Vagina (tissue), 2 donors: ENCODE data around the gene BCAT1. TPM values are rescaled to one million over a fixed set of nuclear protein-coding genes. Genes with fewer than 3 reads are reported as not detected.

Source experiments
- DNase-seq, 2 donors: peaks; one replicate each; pipeline ENCODE4 v3.0.0-alpha.2; 2017; ENCODE audit errors: extremely low spot score in 2 of 2
- H3K27ac ChIP-seq: fragments of 200-600 bp; sonication (generic); one replicate; pipeline ENCODE4 v1.5.1; 2019
- H3K27me3 ChIP-seq: fragments of 200-600 bp; sonication (generic); one replicate; pipeline ENCODE4 v1.5.1; 2019
- H3K36me3 ChIP-seq, 2 donors: fragments of 200-600 bp; sonication (generic); one replicate each; pipeline ENCODE4 v1.5.1; 2017 to 2019
- H3K4me1 ChIP-seq: fragments of 200-600 bp; sonication (generic); one replicate; pipeline ENCODE4 v1.5.1; 2019
- H3K4me3 ChIP-seq, 2 donors: fragments of 200-600 bp; sonication (generic); 1 replicate in 1 of 2; 2 replicates in 1 of 2; pipeline ENCODE4 v1.5.1; 2016 to 2019
- H3K9me3 ChIP-seq: fragments of 200-600 bp; sonication (generic); one replicate; pipeline ENCODE4 v1.5.1; 2019
- POLR2A ChIP-seq, 2 donors: fragments of 450-650 bp; IDR thresholded peaks; one replicate each; pipeline ENCODE4 v1.6.1; 2017; ENCODE audit warnings: antibody characterized with exemption in 2 of 2, mild to moderate bottlenecking in 2 of 2, moderate library complexity in 2 of 2
- POLR2AphosphoS5 ChIP-seq, 2 donors: sonication (generic); formaldehyde crosslinking; IDR thresholded peaks; one replicate each; pipeline ENCODE4 v1.9.0; 2017; ENCODE audit warnings: antibody characterized with exemption in 2 of 2, mild to moderate bottlenecking in 2 of 2, low read depth in 1 of 2; ENCODE audit not compliant: insufficient read depth in 1 of 2
- intact Hi-C: fragments of 100-400 bp; cut with DNase I; formaldehyde crosslinking; loops from one replicate; pipeline ENCODE4 v1.15.1; 2023
- total RNA-seq: library from RNA; depleted of rRNA; stranded (reverse); fragments of >200 nt; gene quantifications from one replicate; pipeline ENCODE4 v1.2.3, GENCODE V29; 2016
- TF ChIP-seq, protein P1 (sequence below), 3 experiments: fragments of 450-650 bp in 2 of 3; fragments of 200-600 bp in 1 of 3; sonication (generic) in 1 of 3; IDR thresholded peaks; one replicate each; pipeline ENCODE4 v1.5.1; 2017 to 2019; ENCODE audit warnings: antibody characterized with exemption in 3 of 3, mild to moderate bottlenecking in 2 of 3, moderate library complexity in 2 of 3

The BCAT1 gene
- total RNA-seq, 1 donor from 2014 or later, result 20.6 TPM

DNA sequence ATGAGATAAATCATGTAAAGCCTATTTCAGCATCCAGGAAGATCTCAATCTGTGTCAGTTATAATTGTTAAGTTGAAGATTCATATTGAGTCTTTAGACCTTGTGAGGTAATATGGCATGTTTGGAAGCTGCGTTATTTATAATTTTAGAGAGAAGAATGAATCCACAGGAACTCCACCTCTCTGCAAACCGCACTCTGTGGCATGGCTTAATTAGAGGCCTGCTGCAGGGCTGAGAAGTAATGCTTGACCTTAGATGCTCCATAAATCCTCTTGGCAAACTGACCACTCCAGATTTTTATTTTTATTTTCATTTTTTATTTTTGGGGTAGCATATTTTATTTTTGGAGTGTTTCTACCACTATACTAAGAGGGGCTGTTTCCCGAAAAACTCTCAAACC lies 28.8 kb downstream of the BCAT1 start:
- H3K27ac ChIP-seq, result no peak overlapping the region
- no peak for DNase-seq
- no peaks in the 10 kb centered on the region for H3K36me3 ChIP-seq
- TF ChIP-seq POLR2AphosphoS5 (IDR thresholded peaks at IDR 0.05; ENCODE audit: insufficient read depth in 1 of 2, low read depth in 1 of 2) (no peak), POLR2A (IDR thresholded peaks at IDR 0.05) (no peak)
- TF ChIP-seq, protein P1, sequence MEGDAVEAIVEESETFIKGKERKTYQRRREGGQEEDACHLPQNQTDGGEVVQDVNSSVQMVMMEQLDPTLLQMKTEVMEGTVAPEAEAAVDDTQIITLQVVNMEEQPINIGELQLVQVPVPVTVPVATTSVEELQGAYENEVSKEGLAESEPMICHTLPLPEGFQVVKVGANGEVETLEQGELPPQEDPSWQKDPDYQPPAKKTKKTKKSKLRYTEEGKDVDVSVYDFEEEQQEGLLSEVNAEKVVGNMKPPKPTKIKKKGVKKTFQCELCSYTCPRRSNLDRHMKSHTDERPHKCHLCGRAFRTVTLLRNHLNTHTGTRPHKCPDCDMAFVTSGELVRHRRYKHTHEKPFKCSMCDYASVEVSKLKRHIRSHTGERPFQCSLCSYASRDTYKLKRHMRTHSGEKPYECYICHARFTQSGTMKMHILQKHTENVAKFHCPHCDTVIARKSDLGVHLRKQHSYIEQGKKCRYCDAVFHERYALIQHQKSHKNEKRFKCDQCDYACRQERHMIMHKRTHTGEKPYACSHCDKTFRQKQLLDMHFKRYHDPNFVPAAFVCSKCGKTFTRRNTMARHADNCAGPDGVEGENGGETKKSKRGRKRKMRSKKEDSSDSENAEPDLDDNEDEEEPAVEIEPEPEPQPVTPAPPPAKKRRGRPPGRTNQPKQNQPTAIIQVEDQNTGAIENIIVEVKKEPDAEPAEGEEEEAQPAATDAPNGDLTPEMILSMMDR (IDR thresholded peaks at IDR 0.05), result no peak
- no peaks in the 10 kb centered on the region for H3K27me3 ChIP-seq
- H3K4me1 ChIP-seq, result no peaks in the 10 kb centered on the region
- intact Hi-C loops, result no loop called here
- no peak overlapping the region for H3K4me3 ChIP-seq
- no peaks in the 10 kb centered on the region for H3K9me3 ChIP-seq

DNA sequence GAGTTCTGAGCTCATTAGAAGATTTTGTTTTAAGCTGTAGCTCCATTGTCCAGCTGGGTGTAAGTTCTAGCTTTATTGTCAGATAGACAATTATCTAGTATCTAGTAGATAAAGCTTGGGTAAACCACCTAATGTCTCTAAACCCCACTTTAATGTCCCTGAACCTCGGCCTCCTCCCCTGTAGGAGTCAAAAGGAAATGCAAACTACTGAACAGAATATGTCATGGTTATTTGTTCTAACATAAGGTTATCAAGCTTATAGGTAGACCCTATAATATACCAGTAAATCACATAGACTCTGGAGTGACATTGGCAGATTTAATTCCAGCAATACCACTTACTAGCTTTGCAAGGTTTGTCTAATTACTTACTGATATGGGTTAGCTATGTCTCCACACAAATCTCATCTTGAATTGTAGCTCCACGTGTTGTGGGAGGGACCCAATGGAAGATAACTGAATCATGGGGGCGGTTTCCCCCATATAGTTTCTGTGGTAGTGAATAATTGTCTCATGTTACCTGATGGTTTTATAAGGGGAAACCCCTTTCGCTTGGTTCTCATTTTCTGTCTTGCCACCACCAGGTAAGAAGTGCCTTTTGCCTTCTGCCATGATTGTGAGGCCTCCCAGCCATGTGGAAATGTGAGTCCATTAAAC lies 29.4 kb downstream of the BCAT1 start:
- Histone ChIP-seq H3K27me3 (no peaks in the 10 kb centered on the region), H3K9me3 (no peaks in the 10 kb centered on the region), H3K4me3 (no peak overlapping the region), H3K27ac (no peak overlapping the region), H3K36me3 (no peaks in the 10 kb centered on the region), H3K4me1 (no peaks in the 10 kb centered on the region)
- TF ChIP-seq, protein P1 (IDR thresholded peaks at IDR 0.05), result no peak
- TF ChIP-seq POLR2A (IDR thresholded peaks at IDR 0.05) (no peak), POLR2AphosphoS5 (IDR thresholded peaks at IDR 0.05; ENCODE audit: insufficient read depth in 1 of 2, low read depth in 1 of 2) (no peak)
- intact Hi-C loops, result no loop called here
- DNase-seq, result no peak

DNA sequence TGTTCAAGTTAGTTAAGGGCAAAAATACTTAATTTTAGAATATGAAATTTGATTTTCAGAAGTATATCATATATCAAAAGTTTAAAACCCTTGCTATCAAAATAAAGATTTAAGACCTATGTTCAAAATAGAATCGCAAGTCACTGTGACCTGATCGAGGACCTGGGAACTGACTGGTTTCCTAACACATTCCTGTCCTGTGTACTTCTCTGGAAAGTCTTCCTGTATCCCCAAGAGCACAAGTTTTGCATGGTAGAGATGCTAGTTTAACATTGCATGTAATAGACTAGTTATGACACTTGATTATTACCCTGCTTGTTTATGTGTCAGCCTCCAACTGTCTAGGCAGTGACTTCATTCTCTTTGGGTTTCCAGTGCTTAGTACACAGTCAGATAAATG lies 30.3 kb downstream of the BCAT1 start:
- H3K4me3 ChIP-seq, result no peak overlapping the region
- DNase-seq, result no peak
- H3K36me3 ChIP-seq, result no peaks in the 10 kb centered on the region
- no peak for TF ChIP-seq POLR2AphosphoS5 (IDR thresholded peaks at IDR 0.05; ENCODE audit: insufficient read depth in 1 of 2, low read depth in 1 of 2)
- no peak for TF ChIP-seq POLR2A (IDR thresholded peaks at IDR 0.05)
- TF ChIP-seq, protein P1 (IDR thresholded peaks at IDR 0.05), result no peak
- no peaks in the 10 kb centered on the region for H3K4me1 ChIP-seq
- no peaks in the 10 kb centered on the region for H3K27me3 ChIP-seq
- H3K27ac ChIP-seq, result no peak overlapping the region
- intact Hi-C loops, result no loop called here
- no peaks in the 10 kb centered on the region for H3K9me3 ChIP-seq

DNA sequence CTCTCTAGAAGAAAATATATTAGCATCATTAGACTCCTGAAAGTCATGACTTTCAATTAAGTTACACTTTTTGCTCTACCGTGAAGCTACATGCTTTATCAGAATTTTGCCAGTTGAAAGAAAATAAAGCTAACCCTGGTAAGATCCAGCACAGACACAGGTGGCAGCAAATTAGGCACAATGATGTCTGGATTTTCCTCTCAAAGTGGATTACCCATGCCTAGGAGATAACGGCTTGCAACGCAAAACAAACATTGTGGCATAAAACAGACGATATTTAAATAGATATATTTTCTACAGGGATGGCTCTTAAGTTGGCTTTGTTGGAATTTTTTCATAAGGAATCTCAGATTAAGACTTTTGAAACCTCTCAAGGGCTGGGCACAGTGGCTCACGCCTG lies 33.4 kb downstream of the BCAT1 start:
- no peak for DNase-seq
- no peaks in the 10 kb centered on the region for H3K9me3 ChIP-seq
- no peak overlapping the region for H3K4me3 ChIP-seq
- H3K36me3 ChIP-seq, result no peaks in the 10 kb centered on the region
- H3K4me1 ChIP-seq, result no peaks in the 10 kb centered on the region
- H3K27ac ChIP-seq, result no peak overlapping the region
- TF ChIP-seq, protein P1 (IDR thresholded peaks at IDR 0.05), result no peak
- TF ChIP-seq POLR2AphosphoS5 (IDR thresholded peaks at IDR 0.05; ENCODE audit: insufficient read depth in 1 of 2, low read depth in 1 of 2) (no peak), POLR2A (IDR thresholded peaks at IDR 0.05) (no peak)
- intact Hi-C loops, result no loop called here
- no peaks in the 10 kb centered on the region for H3K27me3 ChIP-seq

DNA sequence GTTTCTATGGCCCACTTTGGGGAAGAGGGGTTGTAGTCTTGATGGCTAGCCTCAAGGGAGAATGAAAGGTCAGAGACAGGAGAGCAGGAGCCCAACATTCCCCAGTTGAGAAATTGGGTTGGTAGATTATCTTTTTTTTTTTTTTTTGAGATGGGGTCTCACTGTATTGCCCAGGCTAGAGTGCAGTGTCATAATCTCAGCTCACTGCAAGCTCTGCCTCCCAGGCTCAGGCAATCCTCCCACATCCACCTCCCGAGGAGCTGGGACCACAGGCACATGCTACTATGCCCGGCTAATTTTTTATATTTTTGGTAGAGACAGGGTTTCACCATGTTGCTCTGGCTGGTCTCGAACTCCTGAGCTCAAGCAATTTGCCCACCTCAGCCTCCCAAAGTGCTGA lies 34.9 kb downstream of the BCAT1 start:
- Histone ChIP-seq H3K27ac (no peak overlapping the region), H3K27me3 (peaks cover 2% of the 10 kb centered on the region), H3K4me1 (no peaks in the 10 kb centered on the region), H3K9me3 (no peaks in the 10 kb centered on the region), H3K4me3 (no peak overlapping the region), H3K36me3 (no peaks in the 10 kb centered on the region)
- intact Hi-C loops, result no loop called here
- TF ChIP-seq, protein P1 (IDR thresholded peaks at IDR 0.05), result no peak
- TF ChIP-seq POLR2AphosphoS5 (IDR thresholded peaks at IDR 0.05; ENCODE audit: insufficient read depth in 1 of 2, low read depth in 1 of 2) (no peak), POLR2A (IDR thresholded peaks at IDR 0.05) (no peak)
- no peak for DNase-seq
